ENCODE measurements around the gene MRPL27. TPM values are rescaled to one million over a fixed set of nuclear protein-coding genes. Genes with fewer than 3 reads are reported as not detected.
A peak's percentile ranks its signal among the peaks of the same experiment; 100 is the strongest.
"Not testable (repeated sequence)": the region's sequence is repeated elsewhere in the genome, so short reads cannot be mapped to it uniquely, and the experiment has no call there.

Gene MRPL27
- total RNA-seq, 1 experiment from 2014 or later: 66.7 TPM

DNA sequence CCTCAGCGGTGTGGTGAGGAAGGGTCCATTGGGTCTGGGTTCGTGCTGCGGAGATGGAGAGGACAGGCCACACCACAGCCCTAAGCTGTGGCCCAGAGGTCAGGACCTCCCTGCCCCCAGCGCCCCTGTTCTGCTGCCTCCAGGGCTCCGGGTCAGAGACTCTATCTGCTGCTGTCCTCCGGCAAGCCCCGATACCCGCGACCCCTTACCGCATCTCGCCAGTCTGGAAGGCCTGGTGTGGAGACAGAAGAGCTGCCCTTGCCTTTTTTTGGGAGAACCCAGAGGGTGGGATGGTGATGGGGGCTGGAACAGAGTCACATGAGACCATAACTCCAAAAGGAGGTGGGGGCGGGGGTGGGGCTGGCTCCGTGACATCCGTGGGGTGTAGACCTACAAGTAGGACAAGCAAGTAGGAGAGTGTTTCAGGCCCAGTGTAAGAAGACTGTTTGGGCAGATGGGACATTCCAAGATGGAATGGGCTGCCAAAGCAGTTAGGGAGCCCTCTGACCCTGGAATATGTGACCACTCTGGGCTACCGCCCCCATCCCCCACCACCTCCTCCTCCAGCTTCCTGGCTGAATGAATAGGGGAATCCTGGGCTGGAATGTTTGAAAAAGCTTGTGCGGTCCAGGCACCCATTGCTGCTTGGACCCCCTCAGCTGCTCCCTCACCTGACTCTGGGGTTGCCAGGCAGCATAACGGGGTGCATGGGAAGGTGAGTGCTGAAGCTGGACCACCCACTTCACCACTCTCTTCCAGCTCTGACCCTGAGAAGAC lies 25.7 kb downstream of the MRPL27 start:
- no peak for DNase-seq (ENCODE audit: extremely low read depth, low read depth)

DNA sequence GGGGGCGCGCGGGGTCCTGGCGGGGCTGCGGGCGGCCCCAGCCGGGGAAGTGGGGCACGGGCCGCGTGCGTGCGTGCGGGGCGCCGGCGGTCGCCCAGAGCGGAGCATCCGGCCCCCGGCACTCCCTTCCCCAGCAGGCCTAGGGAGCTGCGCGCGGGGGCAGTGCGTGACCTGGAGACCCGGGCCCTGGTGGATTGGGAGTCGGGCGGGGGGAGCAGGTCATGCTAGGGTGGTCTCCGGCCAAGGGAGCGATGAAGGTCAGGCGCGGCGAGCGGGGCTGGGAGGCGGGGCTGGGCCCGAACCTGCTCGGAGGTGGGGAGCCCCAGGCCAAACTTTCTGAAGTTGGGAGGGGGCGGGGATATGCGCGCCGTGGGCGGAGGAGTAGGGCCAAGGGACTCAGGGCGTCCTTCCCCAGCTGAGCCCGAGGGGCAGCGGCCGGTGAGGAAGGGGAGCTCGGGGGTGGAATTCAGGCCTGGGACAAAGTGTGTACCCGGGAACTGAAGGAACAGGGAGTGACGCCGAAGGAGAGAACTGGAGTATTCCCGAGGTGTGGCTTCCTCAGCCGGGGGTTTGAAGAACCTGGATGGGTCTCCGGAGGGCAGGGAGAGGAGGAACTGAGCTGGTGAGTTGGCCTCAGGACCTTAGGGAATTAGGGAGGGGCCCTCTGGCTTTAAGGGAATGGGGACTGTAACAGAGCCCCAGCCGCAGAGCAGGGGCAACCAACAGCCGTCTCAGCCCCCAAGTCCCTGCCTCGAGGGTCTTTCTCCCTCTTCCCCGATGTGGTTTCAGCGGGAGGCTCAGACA lies 26.5 kb downstream of the MRPL27 start:
- peak; percentile 18 for DNase-seq (ENCODE audit: extremely low read depth, low read depth)

DNA sequence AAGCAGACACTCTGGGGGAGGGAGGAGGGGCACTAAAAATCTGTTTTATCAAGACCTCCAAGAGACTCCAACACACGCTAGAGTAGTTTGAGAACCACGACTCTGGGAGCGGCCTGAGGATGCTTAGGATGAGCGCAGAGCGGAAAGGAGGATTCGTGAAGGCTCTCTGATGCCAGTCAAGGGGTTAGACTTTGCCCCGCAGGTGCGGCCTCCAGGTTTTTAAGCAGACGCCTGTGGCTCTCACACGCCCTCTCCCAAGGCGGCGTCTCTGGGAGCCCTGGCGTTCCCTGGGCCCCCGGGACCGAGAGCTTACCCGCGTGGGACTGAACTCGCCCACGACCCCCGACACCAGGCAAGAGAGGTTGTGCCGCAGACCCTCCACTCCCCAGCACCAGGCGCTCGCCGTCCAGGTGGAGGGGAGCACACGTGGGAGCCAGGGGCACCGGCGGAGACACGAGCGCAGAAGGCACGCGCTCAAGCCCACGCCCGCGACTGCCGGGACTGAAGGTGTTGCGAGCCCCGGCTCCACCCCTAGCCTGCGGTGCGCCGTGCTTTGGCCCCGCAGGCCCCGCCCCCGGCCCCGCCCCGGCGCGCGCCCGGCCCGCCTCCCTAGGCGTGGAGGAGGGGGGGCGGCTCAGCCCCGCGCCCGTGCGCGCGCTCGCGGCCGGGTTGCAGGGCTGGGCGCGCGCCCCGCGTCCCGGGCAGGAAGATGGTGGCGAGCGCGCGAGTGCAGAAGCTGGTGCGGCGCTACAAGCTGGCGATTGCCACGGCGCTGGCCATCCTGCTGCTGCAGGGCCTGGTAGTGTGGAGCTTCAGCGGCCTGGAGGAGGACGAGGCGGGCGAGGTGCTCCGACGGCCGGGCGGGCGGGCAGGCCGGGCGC lies 27.3 kb downstream of the MRPL27 start, which contains the start of gene XYLT2:
Gene XYLT2, plus strand, starts transcription at position 695 of the 881 bp plus-strand sequence. Its CDS starts 15 bp downstream, at position 710.
- DNase-seq (ENCODE audit: extremely low read depth, low read depth): peak; percentile 79

DNA sequence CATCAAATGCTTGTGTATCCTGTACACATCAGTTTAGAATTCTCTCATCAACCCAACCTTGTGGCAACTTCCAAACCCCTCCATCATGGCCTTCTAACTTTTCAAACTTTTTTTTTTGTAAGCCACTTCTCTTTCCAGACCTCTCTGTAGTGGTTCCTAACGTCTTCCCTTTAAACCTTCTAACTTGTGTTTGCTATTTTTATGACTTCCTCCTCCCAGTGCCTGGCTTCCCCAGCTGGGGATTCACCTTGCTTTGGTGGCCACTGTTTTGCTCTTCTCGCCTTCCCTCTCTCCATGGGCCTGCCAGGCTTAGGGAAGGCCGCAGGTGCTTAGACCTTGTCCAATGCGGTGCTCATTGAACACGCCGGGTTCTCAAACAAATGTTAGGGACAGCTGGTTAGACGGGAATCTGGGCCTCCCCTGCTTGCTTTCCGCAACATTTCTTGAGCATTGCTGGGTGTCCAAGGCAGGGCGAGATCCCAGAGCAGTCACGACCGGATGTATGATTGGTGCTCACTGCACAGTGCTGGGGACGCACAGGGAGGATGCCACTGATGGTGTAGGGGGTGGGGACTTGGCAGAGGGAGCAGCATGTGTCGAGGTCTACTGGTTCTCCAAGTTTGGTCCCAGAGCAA lies 28.1 kb downstream of the MRPL27 start:
- no peak for DNase-seq (ENCODE audit: extremely low read depth, low read depth)

DNA sequence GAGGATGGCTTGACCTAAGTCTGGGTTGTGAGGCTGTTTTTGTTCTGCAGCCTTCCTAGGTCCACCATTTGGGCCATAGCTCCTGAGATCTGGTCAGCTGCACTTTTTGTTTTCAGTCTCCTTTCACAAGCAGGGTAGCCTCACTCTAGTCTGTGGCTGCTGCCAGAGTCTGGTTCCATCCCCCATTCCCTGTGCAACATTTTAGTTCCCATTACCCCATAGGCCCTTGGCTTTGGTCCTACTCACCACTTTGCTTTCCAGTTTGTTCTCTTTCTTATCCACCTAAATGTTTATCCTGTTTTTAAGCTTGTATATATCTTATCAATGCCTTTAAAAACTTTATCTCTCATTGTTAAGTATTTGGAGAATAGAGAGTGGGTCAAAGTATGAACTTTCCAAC lies 33.6 kb downstream of the MRPL27 start:
- DNase-seq (ENCODE audit: extremely low read depth, low read depth): no peak

DNA sequence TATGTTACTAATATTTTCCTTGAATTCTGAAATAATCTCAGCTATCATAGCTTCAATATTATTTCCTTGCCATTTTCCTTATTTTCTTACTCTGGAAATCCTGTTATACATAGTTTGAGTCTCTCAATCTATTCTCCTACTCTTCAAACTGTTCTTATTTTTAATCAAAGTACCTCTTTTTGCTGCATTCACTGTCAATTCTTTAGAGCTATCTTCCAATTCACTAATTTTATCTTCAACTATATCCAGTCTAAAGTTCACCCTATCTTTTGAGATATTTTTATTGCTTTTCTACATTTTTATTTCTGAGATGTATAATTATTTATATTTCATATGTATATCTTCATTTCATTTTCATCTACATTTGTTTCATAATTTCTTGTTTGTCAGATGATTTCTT lies 34.3 kb downstream of the MRPL27 start:
- no peak for DNase-seq (ENCODE audit: extremely low read depth, low read depth)

DNA sequence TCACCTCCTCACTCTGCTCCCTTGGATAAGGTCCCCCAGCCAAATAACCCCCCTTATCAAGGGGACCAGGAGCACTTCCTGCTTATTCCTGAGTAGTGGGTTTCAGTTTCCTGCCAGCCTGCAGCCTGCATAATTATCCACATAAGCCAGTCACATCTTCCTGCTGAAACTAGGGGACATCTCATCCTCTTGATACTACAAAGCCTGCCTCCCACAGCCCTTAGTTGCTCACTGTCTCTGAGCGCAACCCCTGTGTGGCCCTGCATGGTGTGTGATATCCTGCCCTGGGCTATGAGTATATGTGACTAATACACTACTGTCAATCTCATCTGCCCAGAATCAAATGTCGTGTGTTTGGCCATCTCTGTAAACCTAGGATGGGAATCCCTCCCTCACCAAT lies 35.0 kb downstream of the MRPL27 start:
- no peak for DNase-seq (ENCODE audit: extremely low read depth, low read depth)

DNA sequence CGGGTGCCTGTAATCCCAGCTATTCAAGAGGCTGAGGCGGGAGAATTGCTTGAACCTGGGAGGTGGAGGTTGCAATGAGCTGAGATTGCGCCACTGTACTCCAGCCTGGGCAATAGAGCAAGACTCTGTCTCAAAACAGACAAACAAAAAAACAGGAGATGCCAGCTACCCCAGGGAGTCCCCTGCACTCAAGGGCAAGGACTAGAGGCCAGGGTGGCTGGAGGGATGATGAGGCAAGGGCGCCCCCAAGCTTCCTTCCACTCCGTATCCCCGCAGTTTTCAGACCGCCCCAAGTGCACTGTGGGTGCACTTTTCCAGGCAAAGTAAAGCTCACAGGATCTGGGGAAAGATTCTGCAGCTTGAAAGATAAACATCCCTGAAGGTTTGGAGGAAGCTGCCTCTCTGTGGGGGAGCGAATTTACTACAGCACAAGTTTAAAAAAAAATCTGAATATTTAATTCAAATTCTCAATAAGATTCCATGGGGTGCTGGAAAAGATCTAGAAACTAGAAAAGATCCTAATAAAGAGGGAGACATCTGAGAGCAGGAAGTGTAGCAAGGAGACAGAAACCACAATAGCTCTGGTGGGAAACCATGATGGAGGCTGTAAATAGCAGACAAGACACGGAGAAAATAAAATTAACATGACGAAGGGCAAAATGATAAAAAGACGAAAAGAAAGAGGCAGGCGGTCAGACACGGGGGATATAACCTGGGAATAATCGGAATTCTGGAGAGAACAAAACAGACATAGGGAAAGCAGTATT lies 39.5 kb downstream of the MRPL27 start:
- DNase-seq (ENCODE audit: extremely low read depth, low read depth): not testable (repeated sequence)

DNA sequence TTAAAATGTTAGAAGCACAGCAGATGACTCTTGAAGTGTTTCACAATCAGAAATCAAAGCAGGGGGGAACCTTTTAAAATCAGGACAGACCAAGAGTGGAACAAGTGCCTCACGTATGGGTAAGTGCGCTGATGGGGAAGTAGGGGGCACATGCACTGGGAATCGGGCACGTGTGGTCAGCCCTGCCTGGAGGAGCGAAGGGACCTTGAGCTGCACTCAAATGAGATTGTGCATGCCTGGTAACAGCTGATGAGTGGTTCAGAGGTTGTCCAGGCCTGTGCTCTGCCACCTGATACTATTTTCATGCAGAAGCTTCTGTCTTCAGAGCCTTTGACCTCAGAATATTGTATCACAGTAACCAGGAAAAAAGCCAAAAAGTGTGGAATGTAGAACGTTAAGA lies 40.8 kb downstream of the MRPL27 start:
- DNase-seq (ENCODE audit: extremely low read depth, low read depth): no peak

DNA sequence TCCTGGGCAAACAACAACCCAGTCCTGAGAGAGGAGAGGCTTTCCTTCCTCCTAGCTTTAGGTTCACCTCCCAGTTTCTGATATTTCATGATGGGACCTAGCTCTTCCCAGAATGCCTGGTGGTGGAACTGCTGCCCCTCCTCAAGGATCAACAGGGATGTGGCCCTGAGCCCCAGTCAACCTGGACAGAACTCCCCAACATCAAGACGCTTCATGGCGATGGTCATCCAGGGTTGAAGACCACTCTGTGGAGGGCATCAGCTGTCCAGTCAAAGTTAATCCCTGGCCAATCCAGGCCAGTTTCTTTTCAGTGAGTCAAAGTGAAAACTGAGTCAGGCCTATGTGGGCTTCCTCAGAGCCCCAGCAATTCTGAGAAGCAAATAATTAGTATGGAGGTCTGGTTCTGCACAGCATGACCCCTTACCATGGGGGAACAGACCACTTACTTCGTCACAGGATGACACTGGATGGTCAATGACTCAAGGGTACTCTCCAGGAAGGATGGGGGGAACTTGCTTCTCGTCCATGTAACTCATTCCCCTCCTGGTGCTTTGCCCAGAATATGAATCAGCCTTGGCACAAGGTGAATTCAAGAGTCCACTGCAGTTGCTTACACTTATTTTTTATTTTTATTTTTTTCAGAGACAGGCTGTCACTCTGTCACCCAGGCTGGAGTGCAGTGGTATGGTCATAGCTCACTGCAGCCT lies 41.7 kb downstream of the MRPL27 start:
- DNase-seq (ENCODE audit: extremely low read depth, low read depth): no peak

DNA sequence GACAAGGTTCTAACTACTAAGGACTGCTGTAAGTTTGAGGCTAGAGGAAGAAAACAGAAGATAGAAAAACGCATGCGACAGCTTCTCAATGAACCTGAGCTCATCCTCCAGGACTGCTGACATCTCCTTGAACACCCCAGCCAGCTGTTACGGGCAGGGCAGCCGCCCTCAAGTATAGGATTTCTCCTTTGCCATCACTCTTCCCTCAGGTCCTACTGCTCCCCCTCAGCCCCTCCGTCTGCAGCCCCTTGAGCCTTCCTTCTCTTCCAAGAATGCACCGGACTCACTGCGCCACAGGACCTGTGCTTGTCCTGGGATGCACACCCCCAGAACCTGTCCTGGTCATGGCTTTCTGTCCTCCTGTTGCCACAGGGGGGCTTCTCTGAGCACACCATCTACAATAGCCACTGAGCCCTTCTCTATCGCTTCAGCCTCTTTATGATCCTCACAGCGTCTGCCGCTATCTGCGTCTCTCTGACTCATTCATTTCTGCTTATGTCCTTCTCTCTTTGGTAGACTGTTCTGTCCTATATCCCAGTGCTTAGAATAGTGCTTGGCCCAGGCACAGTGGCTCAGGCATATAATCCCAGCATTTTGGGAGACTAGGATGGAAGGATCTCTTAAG lies 42.7 kb downstream of the MRPL27 start:
- DNase-seq (ENCODE audit: extremely low read depth, low read depth): no peak

DNA sequence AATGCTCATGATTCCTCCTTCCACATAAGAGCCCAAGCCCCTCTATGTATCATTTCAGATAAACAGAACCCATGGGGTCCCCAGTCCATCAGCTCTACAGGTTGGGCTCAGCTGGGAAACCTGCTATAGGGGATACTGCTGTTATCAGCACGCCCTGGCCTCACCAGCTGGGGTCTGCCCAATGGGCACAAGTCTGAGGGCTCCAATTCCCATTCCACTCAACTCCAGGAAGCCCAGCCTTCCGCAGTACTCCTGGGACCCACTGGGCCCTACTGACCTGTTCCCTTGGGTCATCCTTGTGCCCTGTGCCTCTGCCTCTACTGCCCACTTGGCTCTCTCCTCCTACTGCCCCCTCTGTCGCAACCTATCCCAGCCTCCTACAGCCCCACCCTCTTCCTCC lies 43.3 kb downstream of the MRPL27 start:
- DNase-seq (ENCODE audit: extremely low read depth, low read depth): no peak

DNA sequence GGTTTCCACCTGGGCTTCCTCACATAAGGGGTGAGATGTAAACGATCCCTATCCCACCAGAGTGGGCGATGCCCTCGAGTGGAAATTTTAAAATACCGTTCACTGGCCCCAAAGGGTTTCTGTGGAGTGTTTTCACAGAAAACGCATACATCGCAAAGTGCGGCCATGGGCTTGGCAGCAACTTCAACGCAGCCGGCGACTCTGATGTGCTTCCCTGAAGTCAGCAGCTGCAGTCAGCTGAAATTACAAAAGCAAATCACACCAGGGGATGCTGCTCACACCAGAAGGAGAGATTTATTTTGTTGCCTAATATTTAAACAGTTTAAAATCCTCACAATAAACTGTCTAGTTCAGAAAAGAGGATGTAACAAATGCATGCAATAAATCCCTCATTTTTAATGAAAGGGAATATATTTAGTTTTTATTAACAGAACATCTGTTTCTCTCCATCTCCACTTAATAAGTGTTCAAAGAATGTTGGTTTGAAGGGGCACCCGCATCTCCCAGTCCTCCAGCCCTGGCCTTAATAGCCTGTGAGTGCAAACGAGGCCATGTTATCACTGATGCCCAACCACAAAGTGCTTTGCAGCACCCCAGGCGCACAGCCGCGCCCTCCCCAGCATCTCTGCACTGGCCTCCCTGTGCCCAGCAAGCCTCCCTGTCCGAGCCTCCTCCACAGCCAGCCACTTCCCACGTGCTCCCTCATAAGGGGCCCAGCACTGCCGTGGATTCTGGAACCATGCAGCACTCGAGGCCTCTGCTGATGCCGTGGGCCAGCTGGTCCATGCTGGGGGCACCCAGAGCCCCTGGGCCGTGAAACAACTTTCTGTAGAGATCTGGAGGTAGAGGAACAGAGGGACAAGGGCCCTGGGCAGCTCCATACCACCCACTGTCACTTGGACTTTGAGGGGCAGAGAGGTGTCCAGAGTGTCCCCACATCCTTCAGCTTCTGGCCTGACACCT lies 44.3 kb downstream of the MRPL27 start:
- DNase-seq (ENCODE audit: extremely low read depth, low read depth): no peak

DNA sequence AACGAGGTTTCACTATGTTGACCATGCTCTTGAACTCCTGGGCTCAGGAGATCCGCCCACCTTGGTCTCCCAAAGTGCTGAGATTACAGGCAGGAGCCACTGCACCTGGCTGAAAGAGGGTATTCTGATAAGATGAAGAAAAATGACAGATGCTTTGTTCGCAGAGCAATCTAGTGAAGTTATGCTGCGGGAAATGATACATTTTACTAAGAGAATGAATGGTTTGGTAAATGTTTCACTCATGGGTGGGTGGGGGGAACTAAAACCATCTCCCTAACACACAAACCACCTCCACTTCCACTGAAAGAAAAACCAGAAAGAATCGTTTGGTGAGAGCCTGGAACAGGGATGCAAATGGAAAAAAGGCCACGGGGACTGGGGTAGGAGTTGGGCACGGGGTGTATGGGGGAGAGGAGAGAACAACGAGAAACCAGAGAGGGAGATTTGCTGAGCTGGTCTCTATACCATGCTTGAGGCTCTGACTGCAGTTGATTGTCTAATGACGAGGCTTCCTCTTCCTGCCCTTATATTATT lies 46.1 kb downstream of the MRPL27 start:
- DNase-seq (ENCODE audit: extremely low read depth, low read depth): no peak

DNA sequence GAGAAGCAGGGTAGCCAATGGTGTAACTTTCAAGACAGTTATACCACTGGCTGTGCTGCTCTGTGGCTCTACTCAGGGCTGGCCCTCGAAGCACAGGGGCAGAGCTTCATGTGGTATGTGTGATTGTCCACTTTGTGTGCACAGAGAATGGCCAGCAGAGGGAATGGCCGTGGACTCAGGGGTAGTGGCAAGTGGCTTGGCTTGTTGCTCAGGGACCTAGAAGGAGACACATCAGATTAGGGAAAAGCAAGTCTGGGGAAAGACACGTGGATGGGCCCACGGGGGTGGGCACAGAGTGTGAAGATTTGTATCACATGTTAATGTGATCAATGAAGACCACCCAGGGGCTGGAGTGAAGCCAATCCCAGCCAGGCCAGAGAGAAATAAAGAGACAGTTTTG lies 47.1 kb downstream of the MRPL27 start:
- no peak for DNase-seq (ENCODE audit: extremely low read depth, low read depth)

DNA sequence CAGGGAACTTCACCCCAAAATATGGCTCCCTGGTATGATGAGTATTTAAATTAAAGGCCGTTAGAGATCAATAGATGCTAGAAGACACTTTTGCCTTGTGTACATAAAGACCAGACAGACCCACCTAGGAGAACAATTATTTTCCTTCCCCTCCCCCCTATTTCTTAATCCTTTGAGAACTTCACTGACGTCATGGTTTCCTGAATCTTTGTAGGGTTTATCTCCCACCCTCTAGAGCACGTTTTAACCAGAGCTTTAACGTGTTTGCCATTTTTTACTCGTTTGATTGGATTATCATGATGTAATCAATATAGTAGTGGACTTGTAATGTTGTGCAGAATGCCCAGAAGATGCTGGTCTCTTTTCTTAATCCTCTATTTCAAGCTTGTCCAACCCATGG lies 49.9 kb downstream of the MRPL27 start:
- DNase-seq (ENCODE audit: extremely low read depth, low read depth): no peak

DNA sequence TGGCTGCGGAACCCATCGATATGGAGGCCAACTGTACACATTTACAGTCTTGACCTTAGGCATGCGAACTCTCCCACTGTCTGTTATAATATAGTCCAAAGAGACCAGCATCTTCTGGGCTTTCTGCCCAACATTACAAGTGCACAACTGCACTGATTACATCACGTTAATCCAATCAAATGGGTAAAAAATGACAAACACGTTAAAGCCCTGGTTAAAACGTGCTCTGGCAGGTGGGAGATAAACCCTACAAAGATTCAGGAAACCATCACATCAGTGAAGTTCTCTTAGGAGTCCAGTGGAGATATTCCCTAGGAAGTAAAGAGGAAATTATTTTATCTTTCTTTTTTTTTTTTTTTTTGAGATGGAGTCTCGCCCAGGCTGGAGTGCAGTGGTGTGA lies 50.7 kb downstream of the MRPL27 start:
- DNase-seq (ENCODE audit: extremely low read depth, low read depth): no peak
